A673 (cell line): Measurements from ENCODE around the gene CT83.

Source experiments
- EZH2 ChIP-seq: fragments of 200-600 bp; sonication (generic); IDR thresholded peaks from 2 replicates; pipeline ENCODE4 v1.6.1; 2017; ENCODE audit warnings: borderline replicate concordance, low read depth, mild to moderate bottlenecking, mixed read lengths, antibody characterized with exemption, low read length; ENCODE audit not compliant: poor library complexity, severe bottlenecking
- TF ChIP-seq, protein P1 (sequence below): fragments of 300-800, 200-600 bp; sonication (generic); conservative IDR thresholded peaks from 2 replicates; pipeline ENCODE4 v1.5.1; 2017; ENCODE audit warnings: low read depth, mild to moderate bottlenecking, antibody characterized with exemption, low read length, moderate library complexity, mixed read lengths

DNA sequence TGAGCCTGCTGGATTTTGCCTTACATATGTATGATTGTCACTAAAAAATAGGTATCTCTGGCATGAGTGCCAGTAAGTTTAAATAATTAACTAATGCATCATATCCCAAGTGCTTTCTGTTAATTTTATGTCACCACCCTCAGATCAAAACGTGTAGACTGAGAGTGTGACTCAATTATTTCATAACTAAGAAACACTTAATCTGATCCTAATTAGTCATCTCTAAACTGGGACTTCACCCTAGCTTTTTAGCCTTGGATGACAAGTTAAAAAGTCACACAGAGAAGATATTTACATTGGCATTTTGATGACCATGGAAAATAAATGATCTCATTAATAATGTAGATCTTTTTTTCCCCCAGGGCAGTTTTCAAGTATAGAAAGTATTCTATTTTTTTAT, 49.5 kb downstream of the CT83 start:
- TF ChIP-seq, protein P1, sequence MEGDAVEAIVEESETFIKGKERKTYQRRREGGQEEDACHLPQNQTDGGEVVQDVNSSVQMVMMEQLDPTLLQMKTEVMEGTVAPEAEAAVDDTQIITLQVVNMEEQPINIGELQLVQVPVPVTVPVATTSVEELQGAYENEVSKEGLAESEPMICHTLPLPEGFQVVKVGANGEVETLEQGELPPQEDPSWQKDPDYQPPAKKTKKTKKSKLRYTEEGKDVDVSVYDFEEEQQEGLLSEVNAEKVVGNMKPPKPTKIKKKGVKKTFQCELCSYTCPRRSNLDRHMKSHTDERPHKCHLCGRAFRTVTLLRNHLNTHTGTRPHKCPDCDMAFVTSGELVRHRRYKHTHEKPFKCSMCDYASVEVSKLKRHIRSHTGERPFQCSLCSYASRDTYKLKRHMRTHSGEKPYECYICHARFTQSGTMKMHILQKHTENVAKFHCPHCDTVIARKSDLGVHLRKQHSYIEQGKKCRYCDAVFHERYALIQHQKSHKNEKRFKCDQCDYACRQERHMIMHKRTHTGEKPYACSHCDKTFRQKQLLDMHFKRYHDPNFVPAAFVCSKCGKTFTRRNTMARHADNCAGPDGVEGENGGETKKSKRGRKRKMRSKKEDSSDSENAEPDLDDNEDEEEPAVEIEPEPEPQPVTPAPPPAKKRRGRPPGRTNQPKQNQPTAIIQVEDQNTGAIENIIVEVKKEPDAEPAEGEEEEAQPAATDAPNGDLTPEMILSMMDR, result no peak
- TF ChIP-seq EZH2, result no peak
